Measurements from ENCODE around the gene MYBBP1A.

MYBBP1A gene

DNA sequence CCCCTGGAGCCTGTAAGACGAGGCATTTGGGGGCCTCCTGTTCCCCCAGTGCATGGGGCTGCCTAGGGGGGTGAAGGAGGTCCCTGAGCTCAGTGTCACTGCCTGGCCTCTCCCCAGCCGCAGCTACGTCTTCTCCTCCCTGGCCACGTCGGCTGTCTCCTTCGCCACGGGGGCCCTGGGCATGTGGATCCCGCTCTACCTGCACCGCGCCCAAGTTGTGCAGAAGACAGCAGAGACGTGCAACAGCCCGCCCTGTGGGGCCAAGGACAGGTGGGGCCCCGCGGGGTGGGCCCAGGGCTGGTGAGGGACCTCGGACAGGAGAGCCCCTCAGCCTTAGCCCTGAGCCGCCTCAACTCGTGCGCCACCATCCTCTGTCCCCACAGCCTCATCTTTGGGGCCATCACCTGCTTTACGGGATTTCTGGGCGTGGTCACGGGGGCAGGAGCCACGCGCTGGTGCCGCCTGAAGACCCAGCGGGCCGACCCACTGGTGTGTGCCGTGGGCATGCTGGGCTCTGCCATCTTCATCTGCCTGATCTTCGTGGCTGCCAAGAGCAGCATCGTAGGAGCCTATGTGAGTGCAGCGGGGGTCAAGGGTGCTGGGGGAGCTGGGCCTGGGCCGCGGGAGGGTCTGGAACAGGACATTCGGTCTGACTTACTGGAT, 22.2 kb downstream of the MYBBP1A start:
- peaks cover 3% of the 10 kb centered on the region for H3K36me3 Mint-ChIP-seq (ENCODE audit: insufficient read depth)
- no peaks in the 10 kb centered on the region for H3K27me3 Mint-ChIP-seq
- H3K4me1 Mint-ChIP-seq, result peaks cover 11% of the 10 kb centered on the region
- H3K27ac Mint-ChIP-seq (ENCODE audit: low read depth), result no peak overlapping the region
- H3K9me3 Mint-ChIP-seq, result no peaks in the 10 kb centered on the region
- DNase-seq (ENCODE audit: low spot score in 2 of 2) (no peak), ATAC-seq (replicated peaks; ENCODE audit: extremely low read depth, poor library complexity, severe bottlenecking) (no peak)
- H3K4me3 Mint-ChIP-seq, result no peak overlapping the region

- H3K4me3 Mint-ChIP-seq, result no peak overlapping the region
- peaks cover 11% of the 10 kb centered on the region for H3K4me1 Mint-ChIP-seq
- DNase-seq (ENCODE audit: low spot score in 2 of 2), result no peak
- no peaks in the 10 kb centered on the region for H3K9me3 Mint-ChIP-seq
- ATAC-seq (replicated peaks; ENCODE audit: extremely low read depth, poor library complexity, severe bottlenecking), result no peak
- H3K27ac Mint-ChIP-seq (ENCODE audit: low read depth), result no peak overlapping the region
- H3K27me3 Mint-ChIP-seq, result no peaks in the 10 kb centered on the region
- H3K36me3 Mint-ChIP-seq (ENCODE audit: insufficient read depth), result peaks cover 3% of the 10 kb centered on the region
Measured at GRCh38 chr17:4531988-4532736, 23.0 kb downstream of the MYBBP1A start.

- H3K27me3 Mint-ChIP-seq, result no peaks in the 10 kb centered on the region
- H3K27ac Mint-ChIP-seq (ENCODE audit: low read depth), result no peak overlapping the region
- H3K4me3 Mint-ChIP-seq, result no peak overlapping the region
- H3K9me3 Mint-ChIP-seq, result no peaks in the 10 kb centered on the region
- DNase-seq (ENCODE audit: low spot score in 2 of 2) (no peak), ATAC-seq (replicated peaks; ENCODE audit: extremely low read depth, poor library complexity, severe bottlenecking) (no peak)
- H3K36me3 Mint-ChIP-seq (ENCODE audit: insufficient read depth), result peaks cover 3% of the 10 kb centered on the region
- peaks cover 11% of the 10 kb centered on the region for H3K4me1 Mint-ChIP-seq
Measured at GRCh38 chr17:4530799-4531730, 24.1 kb downstream of the MYBBP1A start.

GRCh38 chr17:4529533-4530152, 25.5 kb downstream of the MYBBP1A start:
- no peaks in the 10 kb centered on the region for H3K27me3 Mint-ChIP-seq
- H3K27ac Mint-ChIP-seq (ENCODE audit: low read depth), result no peak overlapping the region
- peaks cover 11% of the 10 kb centered on the region for H3K4me1 Mint-ChIP-seq
- DNase-seq (ENCODE audit: low spot score in 2 of 2) (no peak), ATAC-seq (replicated peaks; ENCODE audit: extremely low read depth, poor library complexity, severe bottlenecking) (no peak)
- peaks cover 3% of the 10 kb centered on the region for H3K36me3 Mint-ChIP-seq (ENCODE audit: insufficient read depth)
- no peaks in the 10 kb centered on the region for H3K9me3 Mint-ChIP-seq
- H3K4me3 Mint-ChIP-seq, result no peak overlapping the region

DNA sequence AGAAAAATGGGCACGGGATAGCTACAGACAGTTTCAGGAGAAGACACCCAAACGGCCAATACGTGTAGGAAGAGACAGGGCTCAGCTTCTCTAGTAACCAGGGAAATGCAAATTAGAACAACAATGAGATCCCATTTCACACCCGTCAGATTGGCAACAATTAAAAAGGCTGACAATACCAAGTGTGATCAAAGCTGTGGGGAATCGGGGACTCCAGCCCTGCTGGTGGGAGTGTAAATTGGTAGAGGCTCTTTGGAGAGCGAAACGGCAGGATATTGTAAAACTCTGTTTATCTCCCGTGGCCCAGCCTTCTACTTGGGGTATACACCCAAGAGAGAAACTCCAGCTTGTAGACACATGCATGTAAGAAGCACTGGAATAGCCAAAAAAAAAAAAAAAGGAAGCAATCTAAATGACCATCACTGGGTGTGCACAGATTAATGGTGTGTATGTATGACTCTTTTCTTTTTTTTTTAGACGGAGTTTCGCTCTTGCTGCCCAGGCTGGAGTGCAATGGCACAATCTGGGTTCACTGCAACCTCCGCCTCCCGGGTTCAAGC, 27.5 kb downstream of the MYBBP1A start:
- Mint-ChIP-seq H3K36me3 (ENCODE audit: insufficient read depth) (no peaks in the 10 kb centered on the region), H3K9me3 (no peaks in the 10 kb centered on the region), H3K4me3 (no peak overlapping the region), H3K27ac (ENCODE audit: low read depth) (no peak overlapping the region), H3K4me1 (peaks cover 5% of the 10 kb centered on the region), H3K27me3 (no peaks in the 10 kb centered on the region)
- DNase-seq (ENCODE audit: low spot score in 2 of 2), result no peak
- no peak for ATAC-seq (replicated peaks; ENCODE audit: extremely low read depth, poor library complexity, severe bottlenecking)

GRCh38 chr17:4527134-4527533, 28.1 kb downstream of the MYBBP1A start:
- no peak overlapping the region for H3K27ac Mint-ChIP-seq (ENCODE audit: low read depth)
- H3K9me3 Mint-ChIP-seq, result no peaks in the 10 kb centered on the region
- ATAC-seq (replicated peaks; ENCODE audit: extremely low read depth, poor library complexity, severe bottlenecking) (no peak), DNase-seq (ENCODE audit: low spot score in 2 of 2) (no peak)
- peaks cover 5% of the 10 kb centered on the region for H3K4me1 Mint-ChIP-seq
- no peaks in the 10 kb centered on the region for H3K27me3 Mint-ChIP-seq
- H3K36me3 Mint-ChIP-seq (ENCODE audit: insufficient read depth), result no peaks in the 10 kb centered on the region
- no peak overlapping the region for H3K4me3 Mint-ChIP-seq

DNA sequence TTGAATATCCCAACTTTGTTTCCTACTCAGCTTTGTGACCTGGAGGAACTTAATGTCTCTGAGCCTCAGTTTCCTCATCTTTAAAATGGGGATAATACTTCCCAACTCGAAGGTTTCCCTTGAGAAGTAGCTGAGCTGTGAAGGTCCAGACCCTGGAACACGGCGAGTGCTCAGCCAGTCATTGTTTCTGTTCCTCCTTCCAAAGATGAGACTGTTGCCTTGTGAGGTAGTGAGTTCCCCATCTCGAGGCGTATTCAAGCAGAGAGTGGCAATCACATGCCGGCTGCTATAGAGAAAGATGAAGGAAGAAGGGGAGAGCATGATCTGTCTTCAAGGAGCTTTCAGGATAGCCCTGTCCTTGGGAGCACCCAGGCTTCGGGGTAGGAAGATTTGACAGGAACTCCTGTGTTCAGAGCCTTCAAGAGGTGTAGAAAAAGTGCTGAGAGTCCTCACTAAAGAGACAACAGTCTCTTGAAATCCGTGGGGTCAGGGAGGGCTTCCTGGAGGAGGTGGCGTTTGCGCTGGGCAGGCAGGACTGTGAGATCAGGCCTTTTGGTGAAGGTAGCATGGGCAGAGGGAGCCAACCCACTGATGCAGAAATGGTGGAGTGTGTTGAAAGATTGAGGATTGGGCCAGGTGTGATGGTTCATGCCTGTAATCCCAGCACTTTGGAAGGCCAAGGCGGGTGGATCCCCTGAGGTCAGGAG, 29.3 kb downstream of the MYBBP1A start:
- Mint-ChIP-seq H3K36me3 (ENCODE audit: insufficient read depth) (no peaks in the 10 kb centered on the region), H3K4me1 (peaks cover 5% of the 10 kb centered on the region), H3K9me3 (no peaks in the 10 kb centered on the region), H3K27ac (ENCODE audit: low read depth) (no peak overlapping the region), H3K4me3 (no peak overlapping the region), H3K27me3 (no peaks in the 10 kb centered on the region)
- ATAC-seq (replicated peaks; ENCODE audit: extremely low read depth, poor library complexity, severe bottlenecking) (no peak), DNase-seq (ENCODE audit: low spot score in 2 of 2) (no peak)

DNA sequence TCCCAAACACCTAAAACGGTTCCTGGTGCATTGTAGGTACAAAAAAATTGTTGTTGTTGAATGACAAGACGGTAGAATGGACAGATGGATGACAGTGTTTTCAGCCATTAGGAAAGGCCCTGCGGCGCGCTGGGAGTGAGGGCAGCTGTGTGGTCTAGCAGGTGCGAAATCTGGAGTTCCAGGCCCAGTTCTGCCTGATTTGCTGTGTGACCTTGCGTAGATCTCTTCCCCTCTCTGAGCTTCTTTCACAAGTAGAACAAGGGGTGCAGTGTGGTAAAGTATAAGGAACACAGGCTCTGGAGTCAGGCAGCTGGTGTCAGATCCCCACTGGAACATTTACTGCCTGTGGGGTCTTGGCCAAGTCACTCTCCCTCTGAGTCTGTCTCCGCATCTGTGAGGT, 31.2 kb downstream of the MYBBP1A start:
- Mint-ChIP-seq H3K4me3 (no peak overlapping the region), H3K27ac (ENCODE audit: low read depth) (no peak overlapping the region)

DNA sequence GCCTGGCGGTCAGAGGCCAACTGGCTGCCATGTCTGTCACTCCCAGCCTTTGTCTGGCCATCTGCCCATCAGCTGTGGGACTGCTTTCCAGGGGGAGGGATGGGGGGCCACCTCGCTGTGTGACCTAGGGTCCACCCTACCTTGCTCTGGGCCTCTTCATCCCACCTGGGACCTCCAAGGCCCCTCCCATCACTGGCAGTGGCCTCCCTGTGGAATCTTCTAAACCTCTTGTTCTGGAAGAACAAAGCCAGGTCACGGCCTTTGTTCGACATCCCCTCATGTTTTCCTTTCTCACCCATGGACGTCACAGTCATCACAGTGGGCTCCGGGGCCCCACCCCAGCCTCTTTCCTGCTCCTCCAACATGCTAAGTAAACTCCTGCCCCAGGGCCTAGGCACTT, 32.5 kb downstream of the MYBBP1A start:
- Mint-ChIP-seq H3K36me3 (ENCODE audit: insufficient read depth) (peaks cover 1% of the 10 kb centered on the region), H3K4me1 (no peaks in the 10 kb centered on the region), H3K9me3 (no peaks in the 10 kb centered on the region), H3K4me3 (no peak overlapping the region), H3K27me3 (no peaks in the 10 kb centered on the region), H3K27ac (ENCODE audit: low read depth) (no peak overlapping the region)
- DNase-seq (ENCODE audit: low spot score in 2 of 2), result no peak
- no peak for ATAC-seq (replicated peaks; ENCODE audit: extremely low read depth, poor library complexity, severe bottlenecking)

More for the DNA sequence above, 31.2 kb downstream of the MYBBP1A start:
- Mint-ChIP-seq H3K9me3 (no peaks in the 10 kb centered on the region), H3K4me1 (no peaks in the 10 kb centered on the region), H3K36me3 (ENCODE audit: insufficient read depth) (peaks cover 1% of the 10 kb centered on the region), H3K27me3 (no peaks in the 10 kb centered on the region)
- ATAC-seq (replicated peaks; ENCODE audit: extremely low read depth, poor library complexity, severe bottlenecking) (no peak), DNase-seq (ENCODE audit: low spot score in 2 of 2) (no peak)

- H3K9me3 Mint-ChIP-seq, result no peaks in the 10 kb centered on the region
- H3K4me1 Mint-ChIP-seq, result no peaks in the 10 kb centered on the region
- peaks cover 1% of the 10 kb centered on the region for H3K36me3 Mint-ChIP-seq (ENCODE audit: insufficient read depth)
- H3K27ac Mint-ChIP-seq (ENCODE audit: low read depth), result no peak overlapping the region
- no peaks in the 10 kb centered on the region for H3K27me3 Mint-ChIP-seq
- ATAC-seq (replicated peaks; ENCODE audit: extremely low read depth, poor library complexity, severe bottlenecking) (no peak), DNase-seq (ENCODE audit: low spot score in 2 of 2) (no peak)
- no peak overlapping the region for H3K4me3 Mint-ChIP-seq
Measured at GRCh38 chr17:4520894-4521600, 34.1 kb downstream of the MYBBP1A start.

- no peak overlapping the region for H3K4me3 Mint-ChIP-seq
- H3K27me3 Mint-ChIP-seq, result no peaks in the 10 kb centered on the region
- DNase-seq (ENCODE audit: low spot score in 2 of 2) (no peak), ATAC-seq (replicated peaks; ENCODE audit: extremely low read depth, poor library complexity, severe bottlenecking) (no peak)
- peaks cover 1% of the 10 kb centered on the region for H3K36me3 Mint-ChIP-seq (ENCODE audit: insufficient read depth)
- H3K4me1 Mint-ChIP-seq, result no peaks in the 10 kb centered on the region
- H3K27ac Mint-ChIP-seq (ENCODE audit: low read depth), result no peak overlapping the region
- H3K9me3 Mint-ChIP-seq, result no peaks in the 10 kb centered on the region
Measured at GRCh38 chr17:4520060-4520893, 34.9 kb downstream of the MYBBP1A start.
